Activated T-helper 9 cell treated with anti-CD3 and anti-CD28 coated beads, Interleukin-2, amount 50 U/mL, for 16 hours (primary cell): ENCODE data around the gene MRAS.
"Not testable (repeated sequence)": the region's sequence is repeated elsewhere in the genome, so short reads cannot be mapped to it uniquely, and the experiment has no call there.

Experiments used
- DNase-seq: peaks from one replicate; pipeline ENCODE4 v3.0.0-alpha.2; 2020; ENCODE audit warnings: low read depth

Gene MRAS

GRCh38 chr3:138389841-138390581 is 41.6 kb downstream of the MRAS start:
- no peak for DNase-seq

GRCh38 chr3:138390582-138390932 is 42.2 kb downstream of the MRAS start:
- DNase-seq = no peak

GRCh38 chr3:138394156-138394555 is 45.8 kb downstream of the MRAS start:
- no peak for DNase-seq

GRCh38 chr3:138394686-138395085 is 46.3 kb downstream of the MRAS start:
- no peak for DNase-seq

- DNase-seq = no peak
These were observed 47.7 kb downstream of the MRAS start for GRCh38 chr3:138395865-138396751.

- no peak for DNase-seq
These were observed 48.5 kb downstream of the MRAS start for GRCh38 chr3:138396752-138397410.

- no peak for DNase-seq
These were observed 49.6 kb downstream of the MRAS start for GRCh38 chr3:138397983-138398382.

- DNase-seq = no peak
These were observed 50.6 kb downstream of the MRAS start for GRCh38 chr3:138398791-138399575.

- DNase-seq = no peak
These were observed 51.4 kb downstream of the MRAS start for GRCh38 chr3:138399766-138400165.

- no peak for DNase-seq
These were observed 52.3 kb downstream of the MRAS start for GRCh38 chr3:138400651-138401070.

- DNase-seq = no peak
These were observed 53.5 kb downstream of the MRAS start for GRCh38 chr3:138401834-138402233.

- DNase-seq = no peak
These were observed 55.7 kb downstream of the MRAS start for GRCh38 chr3:138404121-138404520.

- DNase-seq = no peak
These were observed 56.6 kb downstream of the MRAS start for GRCh38 chr3:138405001-138405400.

- DNase-seq = no peak
These were observed 57.1 kb downstream of the MRAS start for GRCh38 chr3:138405486-138405885.

GRCh38 chr3:138406606-138407005 is 58.2 kb downstream of the MRAS start:
- DNase-seq = no peak

GRCh38 chr3:138407236-138407907 is 59.0 kb downstream of the MRAS start:
- DNase-seq = no peak

- no peak for DNase-seq
These were observed 60.6 kb downstream of the MRAS start for GRCh38 chr3:138408751-138409570.

GRCh38 chr3:138412821-138413551 is 64.6 kb downstream of the MRAS start:
- DNase-seq = no peak

- DNase-seq = not testable (repeated sequence)
These were observed 67.9 kb downstream of the MRAS start for GRCh38 chr3:138416236-138416635.

GRCh38 chr3:138417559-138417982 is 69.2 kb downstream of the MRAS start:
- DNase-seq = peak; percentile 30
